Endothelial cell of umbilical vein (primary cell): ENCODE measurements around the gene TMEM120B. TPM values are rescaled to one million over a fixed set of nuclear protein-coding genes. Genes with fewer than 3 reads are reported as not detected.

Experiments
- BruUV-seq: library from RNA; stranded (reverse); fragments of 400-500 nt; replicated peaks from 2 replicates; lab custom pipeline; 2021; lab: Mats Ljungman, UMichigan
- CTCF ChIA-PET: fragments of 300-600, 350-600 bp; sonication (Branson Sonifier 250); formaldehyde crosslinking; loops from one replicate; lab custom pipeline; 2021; ENCODE audit warnings: antibody characterized with exemption, inconsistent platforms; lab: Charles Lee
- POLR2A ChIA-PET: fragments of 300-600, 350-600 bp; sonication (Branson Sonifier 250); formaldehyde crosslinking; loops from one replicate; lab custom pipeline; 2021; ENCODE audit warnings: antibody characterized with exemption, inconsistent platforms; lab: Charles Lee
- DNase-seq: peaks from one replicate; pipeline ENCODE4 v3.0.0-alpha.2; 2011; ENCODE audit warnings: low read depth, low spot score
- FAIRE-seq: peaks from 2 replicates; lab custom pipeline; 2011; peaks lifted over from hg19 to GRCh38; lab: Jason Lieb, UNC
- H2AFZ ChIP-seq: 2 replicates; pipeline ENCODE4 v1.6.0; 2012; ENCODE audit warnings: low read depth, low read length, control low read depth, inconsistent platforms
- H3K27ac ChIP-seq: 2 replicates; pipeline ENCODE4 v1.5.1; 2011; ENCODE audit warnings: low read depth, mild to moderate bottlenecking, control low read depth, low read length, moderate library complexity; ENCODE audit not compliant: insufficient read depth
- H3K27me3 ChIP-seq, 2 experiments: 2 replicates each; pipeline versions ENCODE4 v1.6.0 to v1.6.1; 2011; ENCODE audit warnings: low read length in 2 of 2, mixed read lengths in 1 of 2; ENCODE audit not compliant: control insufficient read depth in 2 of 2, insufficient read depth in 2 of 2
- H3K36me3 ChIP-seq, 2 experiments: 2 replicates in 1 of 2; 3 replicates in 1 of 2; pipeline ENCODE4 v1.5.1; 2011; ENCODE audit warnings: low read length in 2 of 2, mild to moderate bottlenecking in 1 of 2, moderate library complexity in 1 of 2; ENCODE audit not compliant: control insufficient read depth in 2 of 2, insufficient read depth in 2 of 2; ENCODE audit errors: extremely low read depth in 1 of 2
- H3K4me1 ChIP-seq: 3 replicates; pipeline ENCODE4 v1.5.1; 2011; ENCODE audit warnings: mild to moderate bottlenecking, low read length; ENCODE audit not compliant: control insufficient read depth, insufficient read depth; ENCODE audit errors: extremely low read depth
- H3K4me2 ChIP-seq: 2 replicates; pipeline ENCODE4 v1.6.1; 2011; ENCODE audit warnings: low read length, control low read depth, mixed read lengths; ENCODE audit not compliant: insufficient read depth
- H3K4me3 ChIP-seq, 3 experiments: fragments of 200-600 bp in 1 of 3; sonication (generic), shearing (Covaris generic) in 1 of 3; replicated peaks in 1 of 3; 2 replicates each; pipeline ENCODE4 v1.5.1; 2011 to 2016; ENCODE audit warnings: control low read depth in 3 of 3, low read length in 3 of 3, mild to moderate bottlenecking in 2 of 3, inconsistent platforms in 1 of 3, low read depth in 1 of 3, moderate library complexity in 1 of 3; ENCODE audit not compliant: insufficient read depth in 1 of 3
- H3K79me2 ChIP-seq: 2 replicates; pipeline ENCODE4 v1.6.0; 2012; ENCODE audit warnings: low read length, inconsistent platforms; ENCODE audit not compliant: control insufficient read depth, insufficient read depth
- H3K9ac ChIP-seq: replicated peaks from 2 replicates; pipeline ENCODE3; 2011; ENCODE audit warnings: low read length, control low read depth; ENCODE audit not compliant: insufficient read depth; ENCODE audit errors: extremely low read depth
- H3K9me1 ChIP-seq: replicated peaks from 3 replicates; pipeline ENCODE4 v1.6.0; 2011; ENCODE audit warnings: mild to moderate bottlenecking, low read length; ENCODE audit not compliant: control insufficient read depth, insufficient read depth; ENCODE audit errors: extremely low read depth
- H3K9me3 ChIP-seq: replicated peaks from 2 replicates; pipeline ENCODE4 v1.5.1; 2012; ENCODE audit warnings: low read length, inconsistent platforms; ENCODE audit not compliant: control insufficient read depth, insufficient read depth
- H4K20me1 ChIP-seq: replicated peaks from 2 replicates; pipeline ENCODE3; 2011; ENCODE audit warnings: mild to moderate bottlenecking, low read length; ENCODE audit not compliant: control insufficient read depth, insufficient read depth; ENCODE audit errors: extremely low read depth
- EZH2 ChIP-seq: IDR thresholded peaks from 2 replicates; pipeline ENCODE4 v1.6.1; 2012; ENCODE audit warnings: borderline replicate concordance, low read depth, mild to moderate bottlenecking, moderate library complexity, low read length, inconsistent platforms; ENCODE audit not compliant: severe bottlenecking
- FOS ChIP-seq: IDR thresholded peaks from 2 replicates; pipeline ENCODE4 v1.6.1; 2011; ENCODE audit warnings: mild to moderate bottlenecking, low read length, moderate library complexity, borderline replicate concordance; ENCODE audit not compliant: insufficient read depth
- GATA2 ChIP-seq: IDR thresholded peaks from 2 replicates; pipeline ENCODE4 v1.7.0; 2011; ENCODE audit warnings: low read depth, mild to moderate bottlenecking, moderate library complexity, mixed read lengths, low read length; ENCODE audit not compliant: insufficient read length, insufficient read depth
- JUN ChIP-seq: IDR thresholded peaks from 2 replicates; pipeline ENCODE4 v1.6.1; 2011; ENCODE audit warnings: borderline replicate concordance, low read depth; ENCODE audit not compliant: insufficient read length, insufficient read depth
- MAX ChIP-seq: IDR thresholded peaks from 2 replicates; pipeline ENCODE4 v1.6.1; 2011; ENCODE audit not compliant: insufficient read depth, insufficient read length
- MYC ChIP-seq: IDR thresholded peaks from one replicate; pipeline ENCODE4 v1.6.1; 2011; ENCODE audit warnings: mild to moderate bottlenecking, low read depth, low read length
- POLR2A ChIP-seq: IDR thresholded peaks from 2 replicates; pipeline ENCODE4 v1.6.1; 2012; ENCODE audit warnings: low read depth, mild to moderate bottlenecking, control low read depth, low read length
- POLR2AphosphoS5 ChIP-seq: IDR thresholded peaks from 2 replicates; pipeline ENCODE4 v1.6.1; 2012; ENCODE audit warnings: low read depth, mild to moderate bottlenecking, control low read depth, low read length, moderate library complexity; ENCODE audit not compliant: insufficient read depth
- dilution Hi-C: fragments of 300-500 bp; cut with MboI; formaldehyde crosslinking; loops from one replicate; pipeline ENCODE4 v1.15.0; 2019; ENCODE audit warnings: low sequenced_read_pairs; ENCODE audit not compliant: extremely low pct_ligation_motif_present
- intact Hi-C: fragments of 100-400 bp; cut with micrococcal nuclease; formaldehyde crosslinking; loops from one replicate; pipeline ENCODE4 v1.10.0; 2022
- polyA plus RNA-seq, 4 experiments: library from polyadenylated mRNA; depleted of rRNA in 3 of 4; stranded (reverse) in 3 of 4; unstranded in 1 of 4; fragments of >200 nt; gene quantifications; 2 replicates each; pipeline versions ENCODE4 v1.2.1 to v1.2.3, GENCODE V29; 2011 to 2012; ENCODE audit warnings: missing spikeins in 1 of 4
- total RNA-seq: library from RNA; stranded (reverse); gene quantifications from 2 replicates; pipeline ENCODE4 v1.2.3, GENCODE V29; 2021
- TF ChIP-seq, protein P1 (sequence below), 2 donors: IDR thresholded peaks; 1 replicate in 1 of 2; 2 replicates in 1 of 2; pipeline ENCODE4 v1.5.1; 2011; ENCODE audit warnings: low read length in 2 of 2, mild to moderate bottlenecking in 2 of 2, moderate library complexity in 2 of 2, control low read depth in 1 of 2, inconsistent platforms in 1 of 2, low read depth in 1 of 2; ENCODE audit not compliant: insufficient read depth in 1 of 2; ENCODE audit errors: extremely low read depth in 1 of 2

TMEM120B gene
- total and polyA plus RNA-seq, 2 donors (not counting 3 experiments of a cell fraction or from before 2014, with no cell fraction given) = 10.4 to 12.8 TPM

DNA sequence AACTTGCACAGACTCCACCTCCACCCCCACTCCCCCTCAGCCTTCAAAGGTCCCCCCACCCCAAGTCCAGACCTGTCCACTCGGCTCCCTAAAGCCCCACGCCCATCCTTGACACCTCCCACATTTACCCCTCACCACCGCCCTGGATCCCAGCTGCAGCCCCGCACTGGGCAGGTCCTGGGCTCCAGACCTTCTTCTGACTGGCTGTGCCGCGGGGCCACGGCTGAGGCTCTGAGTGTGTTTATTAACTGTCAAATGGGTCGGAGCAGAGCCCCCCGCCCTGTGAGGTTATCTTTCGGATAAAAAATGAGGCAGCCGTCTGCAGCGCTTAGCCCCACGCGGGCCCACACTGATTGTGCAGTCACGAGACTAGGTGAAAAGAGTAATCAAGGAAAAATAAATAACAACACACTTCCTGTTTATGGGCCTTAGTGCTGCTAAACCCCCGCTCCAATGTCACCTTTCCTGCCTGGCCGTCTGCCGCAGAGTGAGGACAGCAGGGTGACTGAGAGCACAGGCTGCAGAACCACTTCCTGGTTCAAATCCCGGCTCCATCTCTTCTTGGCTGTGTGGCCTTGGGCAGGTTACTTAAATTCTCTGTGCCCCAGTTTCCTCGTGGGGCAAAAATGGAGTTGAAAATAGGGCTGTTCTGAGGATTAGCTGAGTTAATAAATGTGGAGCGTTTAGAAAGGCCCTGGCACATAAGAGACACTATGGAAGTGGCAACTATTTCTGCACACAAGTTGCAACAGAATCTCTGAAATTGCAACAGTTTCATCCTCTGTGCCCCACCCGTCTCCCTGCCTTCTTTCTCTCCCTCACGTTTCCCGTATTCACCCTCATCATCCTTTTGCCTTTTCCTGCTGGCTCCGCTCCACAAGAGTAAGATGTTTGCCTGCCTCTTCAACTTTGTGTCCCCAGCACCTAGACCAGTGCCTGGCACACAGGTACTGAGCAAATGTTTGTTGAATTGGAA lies 100.7 kb downstream of the TMEM120B start:
- FAIRE-seq = no peak
- dilution Hi-C loops = no loop called here
- H3K9ac ChIP-seq = no peak overlapping the region

More for the DNA sequence above, 100.7 kb downstream of the TMEM120B start:
- TF ChIP-seq FOS (no peak), GATA2 (no peak), MYC (no peak), POLR2A (no peak), JUN (no peak), POLR2AphosphoS5 (no peak), EZH2 (no peak), MAX (no peak)
- TF ChIP-seq, protein P1, sequence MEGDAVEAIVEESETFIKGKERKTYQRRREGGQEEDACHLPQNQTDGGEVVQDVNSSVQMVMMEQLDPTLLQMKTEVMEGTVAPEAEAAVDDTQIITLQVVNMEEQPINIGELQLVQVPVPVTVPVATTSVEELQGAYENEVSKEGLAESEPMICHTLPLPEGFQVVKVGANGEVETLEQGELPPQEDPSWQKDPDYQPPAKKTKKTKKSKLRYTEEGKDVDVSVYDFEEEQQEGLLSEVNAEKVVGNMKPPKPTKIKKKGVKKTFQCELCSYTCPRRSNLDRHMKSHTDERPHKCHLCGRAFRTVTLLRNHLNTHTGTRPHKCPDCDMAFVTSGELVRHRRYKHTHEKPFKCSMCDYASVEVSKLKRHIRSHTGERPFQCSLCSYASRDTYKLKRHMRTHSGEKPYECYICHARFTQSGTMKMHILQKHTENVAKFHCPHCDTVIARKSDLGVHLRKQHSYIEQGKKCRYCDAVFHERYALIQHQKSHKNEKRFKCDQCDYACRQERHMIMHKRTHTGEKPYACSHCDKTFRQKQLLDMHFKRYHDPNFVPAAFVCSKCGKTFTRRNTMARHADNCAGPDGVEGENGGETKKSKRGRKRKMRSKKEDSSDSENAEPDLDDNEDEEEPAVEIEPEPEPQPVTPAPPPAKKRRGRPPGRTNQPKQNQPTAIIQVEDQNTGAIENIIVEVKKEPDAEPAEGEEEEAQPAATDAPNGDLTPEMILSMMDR (IDR thresholded peaks at IDR 0.05; ENCODE audit: extremely low read depth in 1 of 2, insufficient read depth in 1 of 2, low read depth in 1 of 2, low read length in 2 of 2) = no peak
- CTCF ChIA-PET = interaction anchor here (0.9 to 12.8 kb wide), 5 partner anchors 15 to 106 kb away, joined by 3 to 774 read pairs (median 5); partner anchors contain the start of genes RHOF and SETD1B
- no peak overlapping the region for H3K4me2 ChIP-seq
- no TSS peak for BruUV-seq
- H3K27me3 ChIP-seq = no peaks in the 10 kb centered on the region
- H2AFZ ChIP-seq = no peak overlapping the region
- peaks cover 58% of the 10 kb centered on the region for H3K79me2 ChIP-seq
- no peaks in the 10 kb centered on the region for H4K20me1 ChIP-seq
- H3K4me1 ChIP-seq = peaks cover 22% of the 10 kb centered on the region
- H3K9me1 ChIP-seq = no peaks in the 10 kb centered on the region
- H3K36me3 ChIP-seq = peaks cover 15 to 53% of the 10 kb centered on the region in 2 experiments
- DNase-seq = no peak
- H3K9me3 ChIP-seq = no peaks in the 10 kb centered on the region
- peak overlapping the region in 1 of 3 experiments; percentile 49 for H3K4me3 ChIP-seq
- POLR2A ChIA-PET = interaction anchor here (2.5 kb wide), 1 partner anchor 17 kb away, joined by 37 read pairs; the partner anchor contains the start of gene RHOF
- intact Hi-C loops = loop anchor here (1.0 to 2.0 kb wide), 5 partner anchors 9 to 116 kb away; partner anchors contain the start of genes PSMD9 and SETD1B
- no peak overlapping the region for H3K27ac ChIP-seq
